ENCODE data around the gene CFAP298. TPM values are rescaled to one million over a fixed set of nuclear protein-coding genes. Genes with fewer than 3 reads are reported as not detected.

The CFAP298 gene
- total RNA-seq, 1 experiment from 2014 or later, result 28.9 TPM

GRCh38 chr21:32549440-32549839 lies 62.7 kb downstream of the CFAP298 start:
- Mint-ChIP-seq H3K36me3 (ENCODE audit: insufficient read depth, unreplicated experiment) (no peaks in the 10 kb centered on the region), H3K4me1 (ENCODE audit: low read depth, unreplicated experiment) (no peaks in the 10 kb centered on the region), H3K9me3 (ENCODE audit: low read depth, unreplicated experiment) (no peaks in the 10 kb centered on the region), H3K27me3 (ENCODE audit: unreplicated experiment) (peaks cover 39% of the 10 kb centered on the region), H3K27ac (ENCODE audit: unreplicated experiment) (no peak overlapping the region), H3K4me3 (ENCODE audit: low read depth, unreplicated experiment) (no peak overlapping the region)
- BruUV-seq (replicated peaks), result no TSS peak
- DNase-seq, result no peak
- intact Hi-C loops (cut with micrococcal nuclease; ENCODE audit: unreplicated experiment), result no loop called here
- CTCF ChIA-PET, result no interaction called here
- no peak for TF ChIP-seq CTCF (IDR thresholded peaks at IDR 0.05; ENCODE audit: unreplicated experiment)

Other genes starting within 250 kb of the CFAP298 start
- gene URB1, start 219.4 kb downstream of the CFAP298 start, total RNA-seq (2022), result 16.5 and 19.2 TPM in 2 replicates
- gene EVA1C, start 199.7 kb downstream of the CFAP298 start, total RNA-seq (2022), result 1.4 and 3.1 TPM in 2 replicates
- 0.51 TPM in 1 of 2 replicates, not detected in the other for gene TCP10L, start 26.9 kb downstream of the CFAP298 start, total RNA-seq (2022)
- gene SYNJ1, start 115.6 kb upstream of the CFAP298 start, total RNA-seq (2022), result 10.2 and 10.5 TPM in 2 replicates
- 40.9 and 43.5 TPM in 2 replicates for gene PAXBP1, start 159.4 kb upstream of the CFAP298 start, total RNA-seq (2022)